ENCODE data around the gene TXLNB. TPM values are rescaled to one million over a fixed set of nuclear protein-coding genes. Genes with fewer than 3 reads are reported as not detected.

The TXLNB gene
- polyA plus RNA-seq, 1 of the 3 experiments (the other 2 are of a cell fraction): 0.12 TPM

- no peaks in the 10 kb centered on the region for H3K9me2 ChIP-seq
- H3F3A ChIP-seq (replicated peaks; ENCODE audit: insufficient read depth): no peaks in the 10 kb centered on the region
- no peak for TF ChIP-seq FOXJ3 (CRISPR knock-in tag; IDR thresholded peaks at IDR 0.05)
- TF ChIP-seq NFIC (IDR thresholded peaks at IDR 0.05; ENCODE audit: borderline replicate concordance): no peak
- no peak for TF ChIP-seq CTCF (IDR thresholded peaks at IDR 0.05)
- TF ChIP-seq, protein P1, sequence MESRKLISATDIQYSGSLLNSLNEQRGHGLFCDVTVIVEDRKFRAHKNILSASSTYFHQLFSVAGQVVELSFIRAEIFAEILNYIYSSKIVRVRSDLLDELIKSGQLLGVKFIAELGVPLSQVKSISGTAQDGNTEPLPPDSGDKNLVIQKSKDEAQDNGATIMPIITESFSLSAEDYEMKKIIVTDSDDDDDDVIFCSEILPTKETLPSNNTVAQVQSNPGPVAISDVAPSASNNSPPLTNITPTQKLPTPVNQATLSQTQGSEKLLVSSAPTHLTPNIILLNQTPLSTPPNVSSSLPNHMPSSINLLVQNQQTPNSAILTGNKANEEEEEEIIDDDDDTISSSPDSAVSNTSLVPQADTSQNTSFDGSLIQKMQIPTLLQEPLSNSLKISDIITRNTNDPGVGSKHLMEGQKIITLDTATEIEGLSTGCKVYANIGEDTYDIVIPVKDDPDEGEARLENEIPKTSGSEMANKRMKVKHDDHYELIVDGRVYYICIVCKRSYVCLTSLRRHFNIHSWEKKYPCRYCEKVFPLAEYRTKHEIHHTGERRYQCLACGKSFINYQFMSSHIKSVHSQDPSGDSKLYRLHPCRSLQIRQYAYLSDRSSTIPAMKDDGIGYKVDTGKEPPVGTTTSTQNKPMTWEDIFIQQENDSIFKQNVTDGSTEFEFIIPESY (IDR thresholded peaks at IDR 0.05; ENCODE audit: borderline replicate concordance, low read depth): no peak
- no peak for TF ChIP-seq RAD21 (IDR thresholded peaks at IDR 0.05; ENCODE audit: low read length)
- TF ChIP-seq GABPA (IDR thresholded peaks at IDR 0.05; ENCODE audit: low read depth): no peak
- TF ChIP-seq GATA2 (CRISPR knock-in tag; IDR thresholded peaks at IDR 0.05): no peak
- no peak for TF ChIP-seq TEAD4 (IDR thresholded peaks at IDR 0.05; ENCODE audit: borderline replicate concordance, insufficient read depth)
- TF ChIP-seq, protein P2, sequence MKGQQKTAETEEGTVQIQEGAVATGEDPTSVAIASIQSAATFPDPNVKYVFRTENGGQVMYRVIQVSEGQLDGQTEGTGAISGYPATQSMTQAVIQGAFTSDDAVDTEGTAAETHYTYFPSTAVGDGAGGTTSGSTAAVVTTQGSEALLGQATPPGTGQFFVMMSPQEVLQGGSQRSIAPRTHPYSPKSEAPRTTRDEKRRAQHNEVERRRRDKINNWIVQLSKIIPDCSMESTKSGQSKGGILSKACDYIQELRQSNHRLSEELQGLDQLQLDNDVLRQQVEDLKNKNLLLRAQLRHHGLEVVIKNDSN (IDR thresholded peaks at IDR 0.05; ENCODE audit: borderline replicate concordance, low read depth): no peak
- TF ChIP-seq CHD2 (IDR thresholded peaks at IDR 0.05; ENCODE audit: low read length, partially characterized antibody): no peak
- no peak for TF ChIP-seq FOSL2 (IDR thresholded peaks at IDR 0.05; ENCODE audit: borderline replicate concordance, low read depth)
- no peak for TF ChIP-seq PBX3 (IDR thresholded peaks at IDR 0.05)
- TF ChIP-seq MXI1 (IDR thresholded peaks at IDR 0.05; ENCODE audit: low read depth, low read length): no peak
- no peak for TF ChIP-seq YY1 (IDR thresholded peaks at IDR 0.05; ENCODE audit: low read depth)
- no peak for TF ChIP-seq SIN3A (IDR thresholded peaks at IDR 0.05; ENCODE audit: borderline replicate concordance, low read depth, low read length)
- TF ChIP-seq ELF1 (IDR thresholded peaks at IDR 0.05): no peak
- no peak for TF ChIP-seq FOXM1 (IDR thresholded peaks at IDR 0.05; ENCODE audit: low read depth)
- no peak for TF ChIP-seq RXRA (IDR thresholded peaks at IDR 0.05; ENCODE audit: borderline replicate concordance, low read depth)
- TF ChIP-seq, protein P3, sequence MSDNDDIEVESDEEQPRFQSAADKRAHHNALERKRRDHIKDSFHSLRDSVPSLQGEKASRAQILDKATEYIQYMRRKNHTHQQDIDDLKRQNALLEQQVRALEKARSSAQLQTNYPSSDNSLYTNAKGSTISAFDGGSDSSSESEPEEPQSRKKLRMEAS (IDR thresholded peaks at IDR 0.05; ENCODE audit: low read depth): no peak
- H3K4me1 ChIP-seq (ENCODE audit: control insufficient read depth in 1 of 2, insufficient read depth in 2 of 2, low read depth in 1 of 2, low read length in 1 of 2): no peaks in the 10 kb centered on the region
- no peak overlapping the region for H3K27ac ChIP-seq (ENCODE audit: low read depth in 2 of 2, low read length in 1 of 2)
- H3K79me2 ChIP-seq (ENCODE audit: insufficient read depth): no peaks in the 10 kb centered on the region
- H3K36me3 ChIP-seq (replicated peaks in 1 of 2; ENCODE audit: control insufficient read depth in 1 of 2, insufficient read depth in 2 of 2, low read length in 1 of 2): no peaks in the 10 kb centered on the region
- no peak for DNase-seq
- no peak overlapping the region for H3K4me2 ChIP-seq
- H3K9ac ChIP-seq: no peak overlapping the region
- H2AFZ ChIP-seq (ENCODE audit: low read depth): peak overlapping the region; percentile 41; the same call in 1 of the 2 replicates
- H4K20me1 ChIP-seq (ENCODE audit: insufficient read depth): no peaks in the 10 kb centered on the region
- ChIA-PET CTCF (interaction anchor here (1.1 kb wide), 1 partner anchor 10 kb away, joined by 3 read pairs; no protein-coding TSS in a partner anchor), POLR2A (no interaction called here)
- no peak overlapping the region for H3K4me3 ChIP-seq (ENCODE audit: low read depth in 2 of 2, low read length in 1 of 2)
- WGBS (ENCODE audit: low lambda C conversion rate): 9% methylated on average over 6 of the region's 6 CpGs
- no peaks in the 10 kb centered on the region; the same call in 1 of the 2 replicates for H3K27me3 ChIP-seq (ENCODE audit: insufficient read depth)
- no peaks in the 10 kb centered on the region for H3K9me3 ChIP-seq
Observed at GRCh38 chr6:139313784-139314545, 22.2 kb upstream of the TXLNB start.
